HG02642 (cell line): ENCODE results near the gene GNB1L.

Experiments
- ATAC-seq: cut with Tn5 transposase; IDR thresholded peaks from one replicate; pipeline ENCODE4 v1.9.1; 2021; ENCODE audit warnings: mild to moderate bottlenecking; ENCODE audit not compliant: unreplicated experiment, poor library complexity

Gene GNB1L

GRCh38 chr22:19815823-19816290 lies 38.8 kb downstream of the GNB1L start:
- no peak for ATAC-seq

GRCh38 chr22:19815093-19815822 lies 39.4 kb downstream of the GNB1L start:
- no peak for ATAC-seq

- no peak for ATAC-seq
Observed at GRCh38 chr22:19814428-19814827, 40.2 kb downstream of the GNB1L start.

- ATAC-seq = no peak
Observed at GRCh38 chr22:19812910-19813309, 41.8 kb downstream of the GNB1L start.

- ATAC-seq = no peak
Observed at GRCh38 chr22:19811811-19812771, 42.6 kb downstream of the GNB1L start.

GRCh38 chr22:19811211-19811621 lies 43.5 kb downstream of the GNB1L start:
- ATAC-seq = no peak

GRCh38 chr22:19810381-19811201 lies 44.1 kb downstream of the GNB1L start:
- no peak for ATAC-seq

GRCh38 chr22:19809741-19810140 lies 44.9 kb downstream of the GNB1L start:
- ATAC-seq = no peak

- ATAC-seq = no peak
Observed at GRCh38 chr22:19808873-19809478, 45.7 kb downstream of the GNB1L start.

- ATAC-seq = no peak
Observed at GRCh38 chr22:19807914-19808872, 46.5 kb downstream of the GNB1L start.

- no peak for ATAC-seq
Observed at GRCh38 chr22:19807161-19807913, 47.3 kb downstream of the GNB1L start.

GRCh38 chr22:19806213-19807160 lies 48.2 kb downstream of the GNB1L start:
- no peak for ATAC-seq

GRCh38 chr22:19805821-19806212 lies 48.9 kb downstream of the GNB1L start:
- ATAC-seq = no peak

- no peak for ATAC-seq
Observed at GRCh38 chr22:19803736-19804267, 50.9 kb downstream of the GNB1L start.

- ATAC-seq = no peak
Observed at GRCh38 chr22:19802894-19803735, 51.6 kb downstream of the GNB1L start.
